CMK (cell line): Measurements from ENCODE around the gene SEC22C.

Experiments
- DNase-seq: peaks from one replicate; pipeline ENCODE4 v3.0.0-alpha.2; 2010; ENCODE audit warnings: low read depth

SEC22C gene

DNA sequence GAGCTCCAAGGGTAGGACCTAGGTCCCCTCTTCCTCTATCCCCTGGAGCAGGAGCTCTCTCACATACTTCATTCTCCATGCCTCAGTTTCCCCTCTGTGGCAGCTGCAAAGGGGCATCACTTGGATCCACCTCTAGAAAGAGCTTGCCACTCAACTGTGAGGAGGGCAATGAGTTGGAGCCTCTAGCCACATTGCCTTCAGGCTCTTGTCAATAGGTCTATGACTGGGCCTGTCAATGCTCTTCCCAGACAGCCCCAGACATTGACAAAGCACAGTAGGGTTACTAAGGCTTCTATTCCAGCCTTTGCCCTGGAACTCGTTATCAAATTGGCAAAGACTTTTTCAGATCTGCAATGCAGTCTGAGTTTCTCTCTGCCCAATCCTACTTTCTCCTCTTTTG is 83.7 kb downstream of the SEC22C start:
- no peak for DNase-seq
